ENCODE data around the gene ACOT11. TPM values are rescaled to one million over a fixed set of nuclear protein-coding genes. Genes with fewer than 3 reads are reported as not detected.

ACOT11 gene
- total RNA-seq, 4 donors from 2014 or later = 27.1 to 93.0 (median 70.5) TPM

DNA sequence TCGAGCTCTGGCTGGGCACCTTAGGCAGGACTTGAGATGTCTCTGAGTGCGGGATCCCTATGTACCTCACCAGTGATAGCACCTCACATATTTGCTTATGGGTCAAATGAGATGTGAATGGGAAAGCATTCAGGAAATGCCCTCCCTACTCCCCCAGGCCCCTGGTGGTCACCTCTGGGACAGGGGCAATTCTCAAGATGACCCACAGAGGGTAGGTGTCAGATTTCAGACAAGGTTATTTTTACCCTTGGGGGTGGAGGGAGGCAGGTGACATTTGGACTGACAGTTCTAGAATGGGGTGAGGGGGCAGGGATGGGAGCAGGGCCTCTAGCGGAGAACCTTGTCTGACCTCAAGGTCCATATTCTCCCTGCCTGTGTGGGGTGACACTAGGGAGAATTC lies 27.1 kb downstream of the ACOT11 start:
- DNase-seq = no peak
- TF ChIP-seq, protein P1, sequence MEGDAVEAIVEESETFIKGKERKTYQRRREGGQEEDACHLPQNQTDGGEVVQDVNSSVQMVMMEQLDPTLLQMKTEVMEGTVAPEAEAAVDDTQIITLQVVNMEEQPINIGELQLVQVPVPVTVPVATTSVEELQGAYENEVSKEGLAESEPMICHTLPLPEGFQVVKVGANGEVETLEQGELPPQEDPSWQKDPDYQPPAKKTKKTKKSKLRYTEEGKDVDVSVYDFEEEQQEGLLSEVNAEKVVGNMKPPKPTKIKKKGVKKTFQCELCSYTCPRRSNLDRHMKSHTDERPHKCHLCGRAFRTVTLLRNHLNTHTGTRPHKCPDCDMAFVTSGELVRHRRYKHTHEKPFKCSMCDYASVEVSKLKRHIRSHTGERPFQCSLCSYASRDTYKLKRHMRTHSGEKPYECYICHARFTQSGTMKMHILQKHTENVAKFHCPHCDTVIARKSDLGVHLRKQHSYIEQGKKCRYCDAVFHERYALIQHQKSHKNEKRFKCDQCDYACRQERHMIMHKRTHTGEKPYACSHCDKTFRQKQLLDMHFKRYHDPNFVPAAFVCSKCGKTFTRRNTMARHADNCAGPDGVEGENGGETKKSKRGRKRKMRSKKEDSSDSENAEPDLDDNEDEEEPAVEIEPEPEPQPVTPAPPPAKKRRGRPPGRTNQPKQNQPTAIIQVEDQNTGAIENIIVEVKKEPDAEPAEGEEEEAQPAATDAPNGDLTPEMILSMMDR (IDR thresholded peaks at IDR 0.05) = no peak
- no peak for TF ChIP-seq POLR2A (IDR thresholded peaks at IDR 0.05)
- H3K9me3 ChIP-seq = no peaks in the 10 kb centered on the region
- no peak overlapping the region for H3K4me3 ChIP-seq (replicated peaks in 1 of 3)
- H3K4me1 ChIP-seq = peaks cover 19 to 30% of the 10 kb centered on the region in 2 donors
- intact Hi-C loops (cut with DNase I) = no loop called here
- H3K27me3 ChIP-seq = no peaks in the 10 kb centered on the region
- H3K36me3 ChIP-seq = no peaks in the 10 kb centered on the region
- WGBS, 2 donors = 94 to 100% methylated on average over 3 of the region's 3 CpGs
- H3K27ac ChIP-seq = no peak overlapping the region

DNA sequence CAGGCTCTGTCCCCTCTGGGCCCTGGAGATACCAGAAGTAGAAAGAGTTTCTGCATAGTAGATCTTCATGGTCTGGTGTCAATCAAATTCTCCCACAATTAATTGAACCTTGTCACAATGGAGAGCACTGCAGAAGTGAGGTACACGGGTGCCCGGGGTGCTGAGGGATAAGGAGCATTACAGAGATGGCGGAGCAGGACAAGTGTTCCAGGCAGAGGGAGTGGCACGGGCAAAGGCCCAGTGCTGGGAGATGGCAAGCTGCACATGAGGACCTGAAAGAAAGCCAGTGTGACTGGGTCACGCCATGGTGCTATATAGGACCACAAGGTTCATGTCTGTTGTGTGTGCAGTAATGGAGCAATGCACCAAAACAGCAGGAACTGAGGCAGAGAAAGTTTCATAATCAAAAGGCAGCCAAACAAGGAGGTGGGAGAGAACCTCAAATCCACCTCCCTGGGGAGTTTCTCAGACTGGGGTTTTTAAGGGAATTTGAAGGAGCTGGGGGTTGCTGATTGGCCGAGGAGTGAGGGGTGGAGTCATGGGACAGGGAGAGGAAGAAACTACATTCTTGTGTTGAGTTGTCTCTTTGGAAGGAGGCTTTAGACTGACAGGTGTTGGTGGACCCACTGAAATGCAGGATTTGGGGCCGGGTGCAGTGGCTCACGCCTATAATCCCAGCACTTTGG lies 27.7 kb downstream of the ACOT11 start:
- Histone ChIP-seq H3K4me3 (replicated peaks in 1 of 3) (no peak overlapping the region), H3K36me3 (no peaks in the 10 kb centered on the region), H3K27me3 (no peaks in the 10 kb centered on the region), H3K27ac (peak overlapping the region in 1 of 3 donors; percentile 95), H3K9me3 (no peaks in the 10 kb centered on the region), H3K4me1 (peaks cover 19 to 30% of the 10 kb centered on the region in 2 donors)
- intact Hi-C loops (cut with DNase I) = no loop called here
- no peak for DNase-seq
- TF ChIP-seq POLR2A (IDR thresholded peaks at IDR 0.05) = no peak
- TF ChIP-seq, protein P1 (IDR thresholded peaks at IDR 0.05) = no peak
- 92 to 94% methylated on average over 8 of the region's 8 CpGs for WGBS, 2 donors

DNA sequence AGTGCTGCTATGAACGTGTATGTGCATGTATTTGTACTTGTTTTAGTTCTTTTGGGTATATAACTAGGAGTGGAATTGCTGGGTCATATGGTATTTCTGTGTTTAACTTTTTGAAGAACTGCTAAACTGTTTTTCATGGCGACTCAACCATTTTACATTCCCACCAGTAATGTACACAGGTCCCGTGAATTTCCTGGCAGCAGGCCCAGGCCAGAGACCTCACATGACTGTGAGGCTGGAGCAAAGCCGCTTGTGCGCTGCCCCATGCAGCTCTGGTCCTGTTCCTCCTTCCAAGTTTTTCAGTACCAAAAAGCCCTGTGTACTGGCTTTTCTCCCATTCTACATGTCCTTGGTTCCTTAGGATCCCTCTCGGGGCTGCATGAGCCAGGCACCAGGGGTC lies 29.6 kb downstream of the ACOT11 start:
- Histone ChIP-seq H3K27ac (peak overlapping the region; percentile 45 to 95 (median 85)), H3K9me3 (no peaks in the 10 kb centered on the region), H3K4me3 (replicated peaks in 1 of 3) (no peak overlapping the region), H3K4me1 (peaks cover 22 to 36% of the 10 kb centered on the region in 2 donors), H3K36me3 (no peaks in the 10 kb centered on the region), H3K27me3 (no peaks in the 10 kb centered on the region)
- TF ChIP-seq, protein P1 (IDR thresholded peaks at IDR 0.05) = no peak
- peak in 1 of 2 donors; percentile 24 for TF ChIP-seq POLR2A (IDR thresholded peaks at IDR 0.05)
- intact Hi-C loops (cut with DNase I) = no loop called here
- 24 to 35% methylated on average over 6 of the region's 6 CpGs for WGBS, 2 donors
- DNase-seq = peak; percentile 93 to 96

DNA sequence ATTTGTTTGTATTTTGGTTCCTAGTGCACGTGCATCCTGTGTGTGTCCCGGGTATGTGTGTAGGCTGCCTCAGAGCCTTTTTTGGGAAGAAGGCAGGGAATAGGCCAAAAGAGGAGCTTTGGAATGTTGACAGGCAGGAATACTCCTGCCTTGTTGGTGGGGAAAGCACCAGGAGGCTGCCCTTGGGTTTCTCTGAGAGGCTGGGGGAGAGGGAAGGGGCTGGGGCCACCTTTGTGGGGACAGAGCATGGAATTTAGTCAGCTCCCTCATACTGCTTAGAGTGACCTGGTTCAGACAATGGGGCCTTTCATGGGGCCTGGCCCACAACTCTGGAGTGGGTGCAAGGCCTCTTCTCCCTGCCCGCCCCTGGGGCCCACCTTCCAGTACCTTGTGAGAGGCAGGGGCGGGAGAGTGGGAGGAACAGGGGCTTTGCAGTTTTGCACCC lies 31.3 kb downstream of the ACOT11 start:
- Histone ChIP-seq H3K27ac (peak overlapping the region; percentile 56 to 95 (median 85)), H3K36me3 (no peaks in the 10 kb centered on the region), H3K27me3 (no peaks in the 10 kb centered on the region), H3K4me3 (replicated peaks in 1 of 3) (no peak overlapping the region), H3K9me3 (no peaks in the 10 kb centered on the region), H3K4me1 (peaks cover 27 to 44% of the 10 kb centered on the region in 2 donors)
- no peak for DNase-seq
- intact Hi-C loops (cut with DNase I) = no loop called here
- no peak for TF ChIP-seq POLR2A (IDR thresholded peaks at IDR 0.05)
- TF ChIP-seq, protein P1 (IDR thresholded peaks at IDR 0.05) = no peak
- WGBS, 2 donors = 57 to 59% methylated on average over 4 of the region's 4 CpGs

DNA sequence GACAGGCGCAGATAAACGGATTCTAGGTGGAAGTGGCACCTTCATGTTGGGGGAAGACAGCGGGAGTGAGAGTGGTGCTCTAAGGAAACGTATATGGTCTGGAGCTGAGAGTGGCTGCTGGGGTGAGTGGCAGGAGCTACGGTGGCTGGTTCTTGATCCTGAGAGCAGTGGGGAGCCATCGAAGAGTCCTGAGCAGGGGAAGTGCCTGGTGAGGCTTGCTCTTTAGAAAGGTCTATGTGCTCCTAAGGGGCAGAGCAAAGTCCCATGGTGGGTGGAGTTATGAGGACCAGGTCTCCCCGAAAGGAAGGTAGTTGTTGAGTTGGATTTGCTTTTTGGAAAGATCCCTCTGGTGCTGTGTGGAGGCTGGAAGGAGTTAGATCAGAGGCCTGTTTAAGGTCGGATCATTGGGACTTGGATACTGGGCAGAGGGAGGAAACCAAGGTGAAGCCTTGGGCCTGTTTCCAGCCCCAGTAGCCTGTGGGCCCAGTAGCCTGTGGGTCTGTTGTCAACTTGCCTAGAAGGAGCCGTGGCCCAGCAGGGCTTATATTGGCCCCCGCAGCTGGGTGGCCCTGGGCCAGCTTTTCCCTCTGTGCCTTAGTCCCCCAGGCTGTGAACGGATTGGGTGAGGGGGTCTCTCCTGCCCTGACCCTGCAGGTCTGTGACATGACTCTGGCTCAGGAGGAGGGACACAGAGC lies 33.0 kb downstream of the ACOT11 start:
- TF ChIP-seq POLR2A (IDR thresholded peaks at IDR 0.05) = no peak
- TF ChIP-seq, protein P1 (IDR thresholded peaks at IDR 0.05) = no peak
- H3K4me1 ChIP-seq = peaks cover 27 to 44% of the 10 kb centered on the region in 2 donors
- intact Hi-C loops (cut with DNase I) = no loop called here
- no peaks in the 10 kb centered on the region for H3K27me3 ChIP-seq
- DNase-seq = no peak
- no peaks in the 10 kb centered on the region for H3K9me3 ChIP-seq
- H3K36me3 ChIP-seq = no peaks in the 10 kb centered on the region
- H3K4me3 ChIP-seq (replicated peaks in 1 of 3) = no peak overlapping the region
- H3K27ac ChIP-seq = peak overlapping the region; percentile 84 to 95 (median 94)
- 84 to 86% methylated on average over 11 of the region's 11 CpGs for WGBS, 2 donors

Data from thyroid gland (tissue), 4 donors.